Hepatic stellate cell (primary cell): Measurements from ENCODE around the gene OTOG.

Experiments used
- DNase-seq: peaks from one replicate; pipeline ENCODE4 v3.0.0; 2011; ENCODE audit warnings: low spot score

OTOG gene

DNA sequence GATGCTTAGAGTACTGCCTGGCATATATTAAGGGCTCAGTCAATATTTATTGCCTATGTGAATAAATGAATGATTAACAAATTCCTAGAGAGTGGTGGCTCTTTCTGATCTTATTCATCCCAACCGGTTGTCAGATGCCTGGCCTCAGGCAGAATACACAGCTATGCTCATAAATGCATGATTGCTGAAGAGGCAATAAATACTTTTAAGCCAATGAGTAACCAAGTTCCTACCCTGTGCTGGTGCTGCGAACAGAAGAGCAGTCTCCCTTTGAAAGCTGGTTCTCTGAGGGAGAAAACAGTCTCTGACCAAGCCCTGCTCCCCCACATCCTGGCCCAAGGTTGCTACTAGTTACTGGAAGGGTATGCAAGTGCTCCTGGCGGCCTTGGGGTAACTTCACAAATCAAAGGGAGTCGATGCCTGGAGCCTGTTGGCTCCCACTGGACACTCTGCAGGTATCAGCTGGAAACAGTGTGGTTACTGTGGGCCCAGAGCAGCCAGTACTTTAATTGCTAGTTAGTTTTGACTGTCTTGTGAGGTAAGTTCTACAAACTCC is 5.7 kb upstream of the OTOG start:
- DNase-seq: no peak

DNA sequence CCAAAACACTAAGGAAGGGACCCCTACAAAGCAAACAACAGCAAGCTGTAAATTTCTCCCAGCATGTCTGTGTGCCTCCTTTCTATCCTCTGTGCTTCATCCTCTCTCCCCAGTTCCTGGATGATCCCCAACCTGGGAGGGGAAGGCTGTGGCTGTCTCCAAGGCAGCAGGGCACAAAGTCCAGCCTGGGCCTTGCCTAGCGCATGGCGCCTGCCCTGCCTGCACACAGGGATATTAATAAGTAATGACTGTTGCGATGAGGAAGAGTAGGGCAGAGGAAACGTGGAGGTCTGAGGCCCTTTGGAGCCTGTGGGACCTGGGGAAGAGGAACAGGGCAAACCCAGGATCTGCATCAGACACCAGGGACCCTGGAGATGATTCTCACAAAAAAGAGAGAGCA is 4.8 kb upstream of the OTOG start:
- DNase-seq: no peak

DNA sequence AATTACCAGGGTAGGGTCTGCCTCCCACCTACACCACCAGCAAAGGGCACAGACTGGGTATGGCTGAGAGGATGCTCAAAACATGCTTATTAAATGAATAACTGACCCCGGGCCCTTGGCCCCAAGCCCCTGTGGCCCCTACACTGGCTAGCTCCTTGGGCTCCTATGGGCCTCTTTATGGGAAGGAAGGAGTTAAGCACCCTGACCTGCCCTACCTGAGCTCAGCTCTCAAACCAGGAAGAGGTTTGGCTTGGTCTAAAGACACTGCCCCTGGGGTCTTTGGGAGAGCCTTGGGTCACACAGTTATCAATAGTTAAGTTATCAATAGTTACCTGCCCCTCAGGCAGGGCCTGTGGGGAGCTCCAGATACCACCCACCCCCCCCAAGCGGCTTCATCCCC is 4.0 kb upstream of the OTOG start:
- no peak for DNase-seq

DNA sequence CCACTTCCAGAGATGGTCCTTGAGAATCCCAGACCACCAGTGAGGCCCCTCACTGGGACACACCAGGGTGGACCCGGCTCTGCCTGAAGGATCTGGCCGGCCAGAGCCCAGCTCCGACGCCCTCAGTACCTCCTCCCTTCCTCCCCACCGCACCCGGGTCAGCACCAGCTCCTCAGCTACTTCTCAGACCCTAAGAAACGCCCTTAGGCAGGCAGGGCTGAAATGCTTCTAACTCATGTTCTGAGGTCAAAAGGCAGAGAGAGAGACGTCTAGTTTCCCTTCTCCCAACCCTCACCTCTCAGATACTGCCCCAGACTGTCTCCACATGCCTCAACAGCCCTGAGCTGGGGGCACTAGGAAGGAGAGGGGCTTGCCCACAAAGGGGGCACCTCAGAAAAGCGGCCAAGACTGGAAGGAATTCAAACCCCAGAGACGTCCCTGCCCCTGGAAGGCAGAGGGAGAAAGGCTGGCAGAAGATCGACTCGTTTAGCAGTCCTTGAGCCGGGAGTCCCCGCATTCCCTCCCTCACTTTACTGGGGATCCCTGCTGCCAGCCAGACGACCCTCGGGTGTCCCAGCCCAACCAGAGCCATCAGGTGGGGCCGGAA is 3.4 kb upstream of the OTOG start:
- DNase-seq: no peak

DNA sequence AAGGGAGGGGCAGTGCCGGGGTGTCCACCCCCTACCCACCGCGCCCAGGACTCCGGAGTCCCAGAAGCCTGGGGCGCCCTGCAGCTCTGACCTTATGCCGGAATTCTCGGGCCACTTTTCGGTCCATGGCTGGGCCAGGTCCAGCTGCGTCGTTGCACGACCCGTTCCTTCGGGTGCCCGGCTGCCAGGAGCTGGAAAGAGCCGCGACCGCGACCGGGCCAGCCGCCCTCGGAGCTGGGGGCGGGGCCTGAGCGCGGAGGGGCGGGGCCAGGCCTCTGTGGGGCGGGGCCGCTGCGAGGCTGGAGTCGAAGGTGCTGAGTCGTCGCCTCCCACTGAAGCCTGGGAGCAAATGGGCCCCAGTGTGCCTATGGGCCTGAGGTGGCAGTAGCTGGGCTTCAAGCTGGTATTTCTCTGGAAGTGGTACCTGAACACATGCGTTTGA is 2.9 kb upstream of the OTOG start, which contains the start of gene USH1C:
TSS of gene USH1C (minus strand) at position 236 of the 442 bp plus-strand sequence. CDS start at position 127, 109 bp downstream.
- DNase-seq: no peak

DNA sequence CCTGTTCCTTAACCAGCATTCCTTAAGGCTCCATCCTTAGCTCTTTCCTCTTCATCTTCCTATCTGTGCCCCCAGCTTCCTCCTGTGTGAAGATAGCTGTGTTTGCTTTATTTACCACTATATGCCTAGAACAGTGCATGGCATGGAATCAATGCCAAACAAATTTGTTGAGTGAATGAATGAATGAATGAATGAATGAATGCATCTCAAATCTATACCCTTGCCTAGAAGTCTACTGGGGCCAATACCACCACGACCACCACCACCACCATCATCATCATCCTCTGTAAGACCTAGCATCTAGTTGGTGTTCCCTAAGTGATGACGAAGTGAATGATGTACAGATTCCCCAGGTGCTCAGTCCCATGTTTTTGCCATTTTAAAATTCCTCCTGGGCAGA is 819 bp upstream of the OTOG start:
- DNase-seq: no peak

DNA sequence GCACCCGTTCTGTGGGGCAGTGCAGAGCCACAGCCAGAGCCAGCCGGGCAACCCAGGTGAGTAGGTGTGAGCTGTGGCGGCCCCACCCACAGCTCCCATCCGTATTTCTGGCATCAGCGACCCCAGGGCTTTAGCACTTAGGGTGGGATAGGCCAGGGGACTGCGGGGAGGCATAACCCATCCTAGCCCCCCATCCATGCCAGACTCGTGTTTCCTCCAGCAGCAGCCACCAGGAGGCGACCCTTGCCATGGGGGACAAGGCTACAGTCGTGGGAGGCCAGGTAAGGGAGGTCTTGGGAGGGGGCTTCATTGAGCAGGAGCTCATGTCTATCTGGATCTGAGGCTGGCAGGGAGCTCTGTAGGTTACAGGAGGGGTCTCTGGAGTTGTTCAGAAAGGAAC is 873 bp downstream of the OTOG start:
- no peak for DNase-seq

DNA sequence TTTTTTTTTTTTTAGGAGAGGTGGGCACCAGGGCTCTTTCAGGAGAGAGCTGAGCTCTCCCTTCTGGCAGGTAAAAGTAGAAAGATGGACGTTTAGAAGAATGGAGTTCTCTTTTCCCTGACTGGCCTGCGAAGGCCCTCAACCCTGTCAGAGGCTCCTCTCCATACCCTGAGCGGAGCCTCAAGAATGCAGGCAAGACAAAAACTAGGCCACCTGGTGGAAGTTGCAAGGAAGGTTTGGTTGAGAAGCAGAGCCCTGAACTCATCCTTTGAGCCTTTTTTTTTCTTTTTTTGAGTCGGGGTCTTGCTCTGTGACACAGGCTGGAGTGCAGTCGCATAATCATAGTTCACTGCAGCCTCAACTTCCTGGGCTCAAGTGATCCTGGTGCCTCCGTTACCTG is 1.4 kb downstream of the OTOG start:
- no peak for DNase-seq

DNA sequence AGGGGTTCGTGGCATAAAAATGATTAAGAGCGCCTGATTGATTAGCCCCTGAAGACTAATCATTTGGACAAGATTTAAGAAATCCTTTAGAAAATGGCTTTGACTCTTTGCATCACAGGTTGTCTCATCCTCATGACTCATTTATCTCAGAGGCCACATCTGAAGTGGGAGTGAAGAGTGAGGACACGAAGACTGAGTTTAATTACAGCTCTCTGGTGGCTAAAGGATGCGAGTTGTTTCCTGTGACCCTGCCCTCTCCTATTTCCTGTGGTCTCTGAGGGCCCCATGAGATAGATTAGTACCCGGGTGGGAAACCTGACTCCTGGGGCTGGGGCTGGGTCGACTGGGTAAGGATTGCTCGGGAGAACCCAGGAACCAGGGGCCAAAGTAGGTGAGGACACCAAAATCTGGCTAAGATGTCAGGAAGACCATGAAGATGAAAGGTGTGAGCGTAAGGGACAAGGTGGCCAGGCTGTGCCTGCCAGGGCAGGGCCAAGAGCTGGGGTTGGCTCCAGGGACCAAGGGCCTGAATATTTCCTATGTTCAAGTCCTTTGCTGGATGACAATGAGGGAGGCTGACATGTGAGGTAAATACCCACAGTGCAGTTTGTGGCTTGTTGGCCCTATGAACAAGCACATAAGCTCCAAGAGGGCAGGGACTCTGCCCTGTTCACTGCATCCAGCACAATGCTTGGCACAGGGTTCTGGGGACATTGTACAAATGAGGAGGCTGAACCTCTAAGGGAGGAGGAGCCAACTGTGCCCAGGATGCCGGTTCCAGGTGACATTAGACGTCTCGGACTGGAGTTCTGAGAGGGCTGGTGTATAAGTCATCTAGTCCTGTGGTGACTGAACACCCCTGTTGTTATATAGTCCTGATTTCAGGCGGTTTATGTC is 3.6 kb downstream of the OTOG start:
- DNase-seq: no peak

DNA sequence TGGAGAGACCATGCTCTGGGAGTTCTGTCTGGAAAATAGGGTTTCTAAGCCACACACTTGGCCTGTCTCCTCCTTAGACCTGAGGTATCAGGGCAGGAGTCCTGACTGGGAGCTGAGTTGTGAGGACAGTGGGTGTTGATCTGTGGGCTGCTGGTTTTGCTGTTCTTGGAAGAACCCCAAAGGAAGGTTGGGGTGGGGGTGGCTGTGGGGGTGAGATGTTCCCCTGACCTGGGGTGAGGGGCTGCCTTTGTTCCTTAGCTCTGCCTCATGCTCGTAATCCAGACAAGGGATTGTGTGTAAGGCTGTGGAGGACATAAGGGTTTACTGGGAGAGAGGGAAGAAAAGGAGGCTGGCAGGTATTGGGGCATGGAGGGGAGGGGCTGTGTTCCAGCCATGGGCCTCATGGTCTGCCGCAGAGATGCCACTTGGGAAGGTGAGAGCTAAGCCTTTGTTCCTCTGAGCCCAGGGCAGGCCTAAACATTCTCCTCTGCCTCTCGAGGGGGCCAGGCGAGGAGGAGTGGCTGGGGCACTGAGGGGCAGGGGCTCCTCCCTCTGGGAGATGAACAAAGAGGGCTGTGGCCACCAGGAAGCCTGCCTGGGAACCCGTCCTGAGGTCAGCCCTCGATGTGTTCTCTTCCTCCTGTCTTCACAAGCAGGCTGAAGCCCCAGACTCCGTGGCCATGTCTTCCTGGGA is 4.4 kb downstream of the OTOG start:
- DNase-seq: no peak

DNA sequence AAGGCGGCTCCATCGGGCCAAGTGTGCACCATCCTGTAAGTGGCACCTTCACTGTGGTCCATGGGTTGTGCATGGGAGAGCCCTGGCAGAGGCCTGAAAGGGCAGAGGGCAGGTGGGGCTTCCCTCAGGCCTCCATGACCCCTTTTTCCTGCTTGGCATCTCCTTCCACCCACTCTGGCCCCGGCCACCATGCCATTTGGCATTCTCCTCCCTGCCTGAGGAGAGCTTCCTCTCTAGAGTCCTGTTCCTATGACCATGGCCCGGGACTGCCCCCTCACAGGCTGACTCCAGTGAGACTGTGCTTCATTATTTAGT is 4.9 kb downstream of the OTOG start:
- no peak for DNase-seq

DNA sequence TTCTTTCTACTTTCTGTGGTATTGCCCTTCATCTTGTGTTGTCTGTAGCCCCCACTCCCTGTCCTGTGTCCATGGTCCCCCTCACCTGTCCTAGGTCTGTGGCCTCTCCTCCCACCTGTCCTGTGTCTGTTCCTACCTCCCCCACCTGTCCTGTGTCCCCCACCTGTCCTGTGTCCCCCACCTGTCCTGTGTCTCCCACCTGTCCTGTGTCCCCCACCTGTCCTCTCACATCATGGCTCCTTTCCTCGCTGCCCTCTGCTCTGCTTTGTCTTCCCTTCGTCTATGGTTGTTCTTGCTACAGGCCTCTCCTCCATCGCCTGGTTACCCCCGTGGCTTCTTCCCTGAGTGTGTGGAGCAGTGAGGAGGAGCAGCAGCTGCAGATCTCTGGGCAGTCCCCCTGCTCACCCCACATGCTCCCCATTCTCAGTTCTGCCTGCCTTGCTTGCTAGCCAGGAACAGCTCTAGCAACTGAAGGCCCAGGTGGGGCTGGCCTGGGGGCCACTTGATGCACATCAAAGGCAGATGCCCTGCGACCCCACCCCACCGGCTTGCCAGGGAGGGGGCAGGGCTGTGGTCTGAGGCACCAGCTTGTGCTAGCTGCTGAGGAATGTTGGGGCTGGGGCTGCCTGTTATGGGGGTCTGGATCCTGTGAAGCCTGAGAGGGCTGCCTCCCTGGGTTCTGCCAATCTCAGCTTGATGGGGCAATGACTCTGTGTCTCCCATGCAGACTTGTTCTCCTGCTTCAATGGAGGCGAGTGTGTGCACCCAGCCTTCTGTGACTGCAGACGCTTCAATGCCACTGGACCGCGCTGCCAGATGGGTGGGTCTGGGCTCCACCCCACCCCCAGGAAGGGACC is 5.6 kb downstream of the OTOG start:
- DNase-seq: no peak

DNA sequence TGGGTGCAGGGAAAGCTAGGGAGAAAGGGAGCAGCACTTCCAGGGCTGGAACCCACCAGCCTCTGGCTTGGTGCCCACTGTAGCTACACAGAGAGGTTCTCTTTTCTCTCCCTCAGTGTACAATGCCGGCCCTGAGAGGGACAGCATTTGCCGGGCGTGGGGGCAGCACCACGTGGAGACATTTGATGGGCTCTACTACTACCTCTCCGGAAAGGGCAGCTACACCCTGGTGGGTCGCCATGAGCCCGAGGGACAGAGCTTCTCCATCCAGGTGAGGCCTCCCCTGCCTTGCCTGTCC is 6.1 kb downstream of the OTOG start:
- no peak for DNase-seq

DNA sequence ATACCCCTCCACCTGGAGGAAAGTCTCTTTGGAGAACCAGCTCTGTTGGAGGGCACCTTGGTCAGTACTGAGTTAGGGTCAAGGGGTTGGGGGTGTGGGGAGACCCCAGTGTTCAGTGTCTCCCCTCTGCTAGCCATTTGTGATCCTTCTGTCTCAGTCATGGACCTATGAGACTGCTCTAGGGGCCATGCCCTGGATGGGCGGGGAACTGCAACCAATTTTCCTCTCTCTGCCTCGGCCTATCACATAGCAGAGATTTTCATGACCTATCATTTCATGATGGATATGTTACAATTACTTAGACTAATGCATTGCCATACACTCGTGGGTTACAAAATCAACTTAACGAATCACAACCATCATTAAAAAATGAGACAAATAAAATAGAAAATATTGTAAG is 7.4 kb downstream of the OTOG start:
- no peak for DNase-seq

DNA sequence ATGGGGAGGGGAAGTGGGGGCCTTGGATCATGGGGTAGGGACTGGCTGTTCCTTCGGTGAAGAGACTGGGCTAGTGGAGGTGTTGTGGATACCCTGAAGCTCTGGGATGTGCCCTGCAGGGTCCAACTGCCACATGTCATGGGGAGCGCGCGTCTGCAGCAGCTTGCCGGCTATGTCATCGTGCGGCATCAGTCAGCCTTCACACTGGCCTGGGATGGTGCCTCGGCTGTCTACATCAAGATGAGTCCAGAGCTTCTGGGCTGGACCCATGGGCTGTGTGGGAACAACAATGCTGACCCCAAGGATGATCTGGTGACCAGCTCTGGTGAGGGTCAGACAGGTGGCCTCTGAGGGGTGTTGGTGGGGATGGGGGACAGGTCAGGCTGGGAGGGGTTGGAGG is 9.9 kb downstream of the OTOG start:
- DNase-seq: no peak

DNA sequence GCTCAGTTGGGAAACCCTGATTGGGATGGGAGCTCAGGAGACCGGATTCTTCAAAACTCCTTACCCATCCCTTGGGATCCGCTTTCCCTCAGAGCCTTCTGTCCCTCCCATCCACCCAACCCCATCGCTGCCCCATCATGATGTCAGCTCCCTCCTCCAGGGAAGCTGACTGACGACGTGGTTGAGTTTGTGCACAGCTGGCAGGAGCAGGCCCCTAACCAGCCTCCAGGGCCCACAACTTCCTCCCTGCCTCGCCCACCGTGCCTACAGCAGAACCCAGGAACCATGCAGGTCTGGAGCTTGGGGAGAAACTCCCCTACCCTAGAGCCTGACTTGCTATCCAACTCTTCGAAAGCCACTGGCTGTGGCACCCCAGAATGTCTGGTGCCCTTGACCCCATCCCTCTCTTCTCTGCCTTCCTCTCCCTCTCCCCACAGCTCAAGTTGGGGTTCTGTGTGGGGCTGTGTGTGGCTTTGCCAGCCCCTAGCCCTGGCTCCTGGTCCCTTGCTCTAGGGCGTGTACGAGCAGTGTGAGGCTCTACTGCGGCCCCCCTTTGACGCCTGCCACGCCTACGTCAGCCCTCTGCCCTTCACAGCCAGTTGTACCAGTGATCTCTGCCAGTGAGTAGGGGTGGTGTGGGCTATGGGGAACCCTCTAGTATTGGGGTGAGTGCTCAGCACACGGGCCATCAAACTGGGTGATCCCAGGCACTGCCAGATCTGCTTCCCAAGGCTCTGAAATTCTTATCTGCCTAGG is 11.1 kb downstream of the OTOG start:
- DNase-seq: no peak

DNA sequence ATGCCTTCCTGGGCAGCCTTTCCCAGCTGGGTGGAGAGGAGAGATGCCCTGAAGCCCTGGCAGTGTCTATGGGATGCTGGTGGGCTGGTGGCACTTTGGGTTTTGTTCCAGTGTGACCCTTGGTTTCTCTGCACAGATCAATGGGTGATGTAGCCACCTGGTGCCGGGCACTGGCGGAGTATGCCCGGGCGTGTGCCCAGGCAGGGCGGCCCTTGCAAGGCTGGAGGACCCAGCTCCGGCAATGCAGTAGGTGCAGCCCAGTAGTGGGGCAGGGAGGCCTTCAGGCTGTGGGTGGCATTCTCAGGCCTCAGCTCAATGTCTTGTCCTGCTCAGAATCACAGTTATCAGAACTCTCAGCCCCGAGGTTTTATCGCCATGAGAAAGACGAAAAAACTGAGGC is 11.9 kb downstream of the OTOG start:
- DNase-seq: no peak

DNA sequence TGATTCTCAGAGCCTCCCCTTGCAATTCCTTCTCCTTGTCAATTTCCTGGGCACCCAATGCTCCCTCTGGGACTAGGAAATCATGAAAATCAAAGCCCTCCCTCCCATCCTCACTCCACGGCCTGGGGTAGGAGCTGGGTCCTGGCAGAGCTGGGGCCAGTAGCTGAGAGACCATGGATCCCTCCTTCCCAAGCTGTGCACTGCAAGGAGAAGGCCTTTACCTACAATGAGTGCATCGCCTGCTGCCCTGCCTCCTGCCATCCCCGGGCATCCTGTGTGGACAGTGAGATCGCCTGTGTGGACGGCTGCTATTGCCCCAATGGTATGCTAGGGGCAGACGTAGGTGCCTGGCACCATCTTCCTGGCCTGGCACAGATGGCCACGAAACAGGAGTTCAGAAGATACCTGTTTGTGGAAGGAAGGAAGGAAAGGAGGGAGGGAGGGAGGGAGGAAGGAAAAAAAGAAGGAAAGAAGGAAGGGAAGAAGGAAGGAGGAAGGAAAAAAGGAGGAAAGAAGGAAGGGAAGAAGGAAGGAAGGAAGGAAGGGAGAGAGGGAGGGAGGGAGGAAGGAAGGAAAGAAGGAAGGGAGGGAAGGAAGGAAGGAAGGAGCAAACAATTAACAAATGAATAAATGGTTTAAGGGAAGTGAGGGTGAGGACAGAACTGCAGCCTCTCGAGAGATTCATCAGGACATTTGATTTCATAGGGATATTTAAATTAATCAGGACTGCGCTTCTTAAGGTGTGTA is 12.5 kb downstream of the OTOG start:
- no peak for DNase-seq

DNA sequence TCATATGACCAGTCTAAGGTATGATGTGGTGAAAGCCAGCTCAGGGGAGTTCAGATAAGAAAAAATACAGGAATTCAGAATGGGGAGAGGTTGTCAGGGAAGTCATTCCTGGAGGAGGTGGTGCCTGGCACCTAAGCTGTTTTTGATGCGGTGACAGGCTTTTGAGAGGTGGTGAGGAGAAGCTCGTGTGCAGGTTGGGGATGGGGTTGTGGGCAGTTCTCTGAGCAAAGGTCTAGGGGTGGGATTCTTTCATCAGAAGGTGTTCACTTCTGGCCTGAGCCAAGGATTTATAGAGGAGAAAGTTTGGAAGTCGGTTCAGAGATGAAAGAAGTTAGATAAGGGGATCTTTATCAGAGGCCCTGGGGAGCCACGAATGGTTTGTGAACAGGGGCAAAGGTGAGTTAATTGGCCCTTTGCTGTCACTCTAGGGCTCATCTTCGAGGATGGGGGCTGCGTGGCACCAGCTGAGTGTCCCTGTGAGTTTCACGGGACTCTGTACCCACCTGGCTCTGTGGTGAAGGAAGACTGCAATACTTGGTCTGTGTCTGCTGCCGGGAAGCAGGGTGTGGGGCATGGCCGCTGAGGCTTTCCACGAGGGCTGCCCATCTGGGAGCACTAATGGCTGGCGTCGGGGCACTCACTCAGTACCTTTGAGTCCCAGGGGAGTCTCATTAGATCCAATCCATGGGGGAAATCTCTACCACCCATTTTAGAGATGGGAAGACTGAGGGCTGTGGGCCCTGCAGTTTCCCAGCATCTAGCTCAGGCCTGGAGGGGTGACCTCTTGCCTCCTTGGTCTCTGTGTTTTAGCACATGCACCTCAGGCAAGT is 13.4 kb downstream of the OTOG start:
- DNase-seq: no peak

DNA sequence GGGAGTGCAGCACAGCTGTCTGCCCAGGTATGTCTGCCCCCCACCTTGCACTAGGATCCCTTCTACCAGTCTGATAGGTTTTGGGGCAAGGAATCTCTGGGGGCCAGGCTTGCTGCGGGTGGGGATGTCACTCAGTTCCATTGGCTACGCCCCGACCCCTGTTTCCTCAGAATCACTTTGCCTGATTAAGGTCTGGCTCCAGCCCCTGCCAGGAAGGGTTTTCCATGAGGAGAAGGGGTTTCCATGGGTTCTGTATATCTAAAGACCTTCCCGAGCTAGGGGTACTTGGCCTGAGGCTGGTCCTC is 14.0 kb downstream of the OTOG start:
- no peak for DNase-seq
